Measurements from ENCODE around the gene HNRNPA0.

The HNRNPA0 gene

DNA sequence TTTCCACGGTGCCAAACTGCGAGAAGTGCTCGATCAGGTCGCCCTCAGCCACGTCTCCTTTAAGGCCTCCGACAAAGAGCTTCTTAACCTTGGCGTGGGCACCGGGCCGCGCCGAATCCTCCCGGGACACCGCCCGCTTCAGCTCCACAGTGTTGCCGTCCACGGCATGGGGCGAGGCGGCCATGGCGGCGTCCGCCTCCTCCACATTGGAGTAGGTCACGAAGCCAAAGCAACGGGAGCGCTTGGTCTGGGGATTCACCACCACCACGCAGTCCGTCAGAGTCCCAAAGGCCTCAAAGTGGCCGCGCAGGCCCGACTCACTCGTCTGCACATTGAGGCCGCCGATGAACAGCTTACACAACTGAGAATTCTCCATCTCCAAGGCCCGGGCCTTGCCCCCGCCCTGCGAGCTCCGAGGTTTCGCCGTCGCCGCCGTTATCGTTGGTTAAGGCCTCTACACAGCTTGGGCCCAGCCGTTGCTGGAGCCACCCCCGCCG, 424 bp downstream of the HNRNPA0 start:
- no peak for DNase-seq

DNA sequence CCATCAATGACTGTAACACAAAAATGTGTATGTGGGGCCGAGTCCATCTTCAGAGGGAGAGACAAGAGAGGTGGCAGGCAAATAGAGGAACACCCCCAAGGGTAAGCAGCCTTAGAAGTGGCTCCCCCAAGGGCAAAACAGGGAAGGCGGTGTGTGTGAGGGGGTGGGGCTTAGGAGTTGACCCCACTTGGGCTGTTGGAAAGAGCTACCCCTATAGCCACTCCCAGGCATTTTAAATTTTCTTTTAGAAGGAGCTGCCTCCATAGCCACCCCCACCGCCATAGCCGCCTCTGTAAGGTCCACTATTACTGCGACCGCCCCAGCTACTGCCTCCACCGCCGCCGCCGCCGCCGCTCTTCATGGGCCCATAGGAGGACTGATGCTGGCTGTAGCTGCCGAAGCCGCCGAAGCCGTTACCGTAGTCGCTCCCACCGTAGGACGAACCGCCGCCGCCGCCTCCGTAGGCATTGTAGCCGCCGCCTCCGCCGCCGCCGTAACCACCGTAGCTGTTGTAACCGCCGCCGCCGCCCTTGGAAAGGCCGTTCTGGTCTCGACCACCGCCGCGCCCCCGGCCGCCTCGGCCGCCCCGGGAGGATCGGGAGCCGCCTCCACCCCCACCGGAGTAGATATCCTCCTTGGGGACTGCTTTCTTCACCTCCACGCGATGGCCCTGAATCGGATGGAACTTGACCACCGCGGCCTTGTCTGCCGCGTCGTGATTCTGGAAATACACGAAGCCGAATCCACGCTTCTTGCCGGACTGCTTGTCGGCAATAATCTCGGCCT, 1.1 kb downstream of the HNRNPA0 start:
- DNase-seq: peak; percentile 28

DNA sequence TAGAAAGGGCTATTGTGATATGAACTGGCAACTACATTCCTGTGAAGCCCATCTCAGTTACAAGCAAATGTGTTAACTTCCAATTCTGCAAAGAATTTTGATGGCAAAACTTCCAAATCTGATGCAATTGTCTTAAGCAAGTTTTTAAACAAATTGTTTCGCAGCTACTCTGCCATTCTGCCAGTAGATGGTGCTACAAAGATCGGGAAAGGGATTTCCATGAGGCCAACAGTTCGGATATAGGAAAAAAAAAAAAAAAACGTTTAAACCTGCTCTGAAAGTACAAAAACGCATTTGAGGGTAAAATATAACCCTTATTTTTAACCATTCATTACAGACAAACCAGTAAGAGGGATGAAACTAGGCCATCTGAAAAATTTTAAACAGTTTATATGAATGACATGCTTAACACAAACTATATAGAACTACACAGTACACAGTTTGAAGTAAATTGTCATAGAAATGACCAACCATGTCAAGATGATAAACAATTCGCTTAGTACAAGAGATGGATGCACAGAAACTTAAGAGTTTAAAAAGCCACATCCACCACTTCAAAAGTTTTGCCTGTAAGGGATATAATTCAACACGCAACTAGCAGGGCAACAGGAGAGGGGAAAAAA, 2.2 kb downstream of the HNRNPA0 start:
- no peak for DNase-seq

DNA sequence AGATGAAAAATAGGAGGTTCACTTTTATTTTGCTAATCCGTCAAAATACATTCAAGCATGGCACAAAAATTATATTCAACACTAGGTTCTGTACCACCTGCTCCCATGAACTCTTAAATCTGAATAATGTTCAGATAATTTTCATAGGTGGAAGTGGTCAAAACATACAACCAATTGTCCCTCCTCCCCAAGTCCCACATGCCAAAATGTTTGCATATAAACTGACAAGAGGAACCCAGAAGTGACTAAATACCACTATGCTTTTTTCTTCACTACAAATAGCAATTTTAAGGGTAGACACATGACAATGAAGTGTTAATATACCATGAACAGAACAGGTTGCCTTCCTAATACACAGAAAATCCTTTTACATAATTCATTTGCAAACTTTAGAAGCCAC, 3.7 kb downstream of the HNRNPA0 start:
- no peak for DNase-seq

DNA sequence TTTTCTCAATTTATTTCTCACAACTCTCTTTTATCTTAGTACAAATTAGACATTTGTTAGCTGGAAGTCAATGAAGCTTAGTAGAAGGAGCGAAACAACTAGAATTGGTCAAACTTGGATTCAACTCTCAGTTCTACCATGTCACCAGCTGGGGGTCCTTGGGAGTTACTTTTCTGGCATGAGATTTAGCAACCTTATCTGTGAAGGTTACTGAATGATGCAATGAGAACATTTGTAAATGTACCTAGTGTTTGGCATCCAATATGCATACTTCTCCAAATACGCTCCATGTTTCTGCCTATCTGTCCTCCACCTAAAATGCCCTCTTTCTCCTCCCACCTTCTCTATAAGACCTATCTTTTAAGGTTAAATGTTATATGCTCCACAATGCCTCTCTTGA, 6.3 kb downstream of the HNRNPA0 start:
- DNase-seq: no peak

DNA sequence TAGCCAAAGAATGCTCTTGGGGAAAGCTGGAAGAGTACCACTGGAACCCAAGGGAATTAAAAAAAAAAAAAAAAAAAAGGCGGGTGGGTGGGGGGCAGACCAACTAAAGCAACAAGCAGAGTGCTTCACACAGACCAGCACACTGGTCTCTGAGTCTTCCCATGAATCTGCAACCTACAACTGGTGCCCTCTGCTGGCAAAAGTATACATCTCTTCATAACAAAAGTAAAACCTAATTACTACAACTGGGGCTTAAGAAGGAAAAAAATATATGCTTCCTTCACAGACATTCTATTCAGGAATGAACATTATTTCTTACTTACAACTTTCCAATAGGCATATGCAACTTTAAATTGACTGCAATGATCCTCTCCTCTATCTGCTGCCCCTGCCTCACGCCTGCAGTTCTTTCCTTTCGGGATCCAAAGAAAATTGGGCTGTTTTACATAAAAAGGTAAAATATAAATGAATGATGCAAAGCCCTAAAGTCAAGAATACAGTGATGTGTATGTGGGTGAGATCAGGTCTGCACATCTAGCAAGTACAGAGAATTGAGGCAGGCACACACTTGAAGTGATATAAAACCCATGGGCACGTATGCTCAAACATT, 11.0 kb downstream of the HNRNPA0 start:
- DNase-seq: no peak

DNA sequence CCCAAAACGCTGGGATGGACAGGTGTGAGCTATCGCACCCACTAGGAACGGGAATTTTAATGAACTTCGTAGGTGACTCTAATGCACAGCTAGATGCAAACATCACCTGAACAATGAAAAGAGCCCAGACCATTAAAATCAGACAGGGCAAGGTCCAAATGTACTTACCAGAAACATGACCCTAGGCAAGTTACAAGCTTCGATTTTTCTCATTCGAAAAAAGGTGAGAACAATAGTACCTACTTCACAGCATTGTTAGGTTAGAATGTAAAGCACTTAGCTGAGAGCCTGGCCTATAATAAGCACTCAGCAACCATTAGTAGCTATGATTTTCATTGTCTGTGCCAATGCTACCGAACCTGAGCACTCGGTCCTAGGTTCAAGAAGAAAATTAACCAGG, 12.4 kb downstream of the HNRNPA0 start:
- no peak for DNase-seq

DNA sequence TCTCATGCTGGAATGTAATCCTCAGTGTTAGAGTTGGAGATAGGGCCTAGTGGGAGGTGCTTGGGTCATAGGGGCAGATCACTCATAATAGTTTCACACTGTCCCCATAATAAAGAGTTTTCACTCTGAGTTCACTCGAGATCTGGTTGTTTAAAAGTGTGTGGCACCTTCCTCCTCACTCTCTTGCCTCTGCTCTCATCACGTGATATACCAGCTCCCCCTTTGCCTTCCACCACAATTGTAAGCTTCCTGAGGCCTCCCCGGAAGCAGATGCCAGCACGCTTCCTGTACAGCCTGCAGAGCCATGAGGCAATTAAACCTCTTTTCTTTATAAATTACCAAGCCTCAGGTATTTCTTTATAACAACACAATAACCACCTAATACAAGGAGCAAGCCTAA, 14.4 kb downstream of the HNRNPA0 start:
- DNase-seq: no peak

DNA sequence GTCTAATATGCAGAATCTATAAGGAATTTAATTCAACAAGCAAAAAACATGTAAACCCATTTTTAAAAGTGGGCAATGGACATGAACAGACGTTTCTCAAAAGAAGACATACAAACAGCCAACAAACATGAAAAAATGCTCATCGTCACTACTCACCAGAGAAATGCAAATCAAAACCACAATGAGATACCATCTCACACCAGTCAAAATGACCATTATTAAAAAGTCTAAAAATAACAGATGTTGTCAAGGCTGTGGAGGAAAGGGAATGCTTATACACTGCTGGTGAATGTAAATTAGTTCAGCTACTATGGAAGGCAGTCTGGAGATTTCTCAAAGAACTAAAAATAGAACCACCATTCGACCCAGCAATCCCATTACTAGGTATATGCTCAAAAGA, 15.2 kb downstream of the HNRNPA0 start:
- no peak for DNase-seq

DNA sequence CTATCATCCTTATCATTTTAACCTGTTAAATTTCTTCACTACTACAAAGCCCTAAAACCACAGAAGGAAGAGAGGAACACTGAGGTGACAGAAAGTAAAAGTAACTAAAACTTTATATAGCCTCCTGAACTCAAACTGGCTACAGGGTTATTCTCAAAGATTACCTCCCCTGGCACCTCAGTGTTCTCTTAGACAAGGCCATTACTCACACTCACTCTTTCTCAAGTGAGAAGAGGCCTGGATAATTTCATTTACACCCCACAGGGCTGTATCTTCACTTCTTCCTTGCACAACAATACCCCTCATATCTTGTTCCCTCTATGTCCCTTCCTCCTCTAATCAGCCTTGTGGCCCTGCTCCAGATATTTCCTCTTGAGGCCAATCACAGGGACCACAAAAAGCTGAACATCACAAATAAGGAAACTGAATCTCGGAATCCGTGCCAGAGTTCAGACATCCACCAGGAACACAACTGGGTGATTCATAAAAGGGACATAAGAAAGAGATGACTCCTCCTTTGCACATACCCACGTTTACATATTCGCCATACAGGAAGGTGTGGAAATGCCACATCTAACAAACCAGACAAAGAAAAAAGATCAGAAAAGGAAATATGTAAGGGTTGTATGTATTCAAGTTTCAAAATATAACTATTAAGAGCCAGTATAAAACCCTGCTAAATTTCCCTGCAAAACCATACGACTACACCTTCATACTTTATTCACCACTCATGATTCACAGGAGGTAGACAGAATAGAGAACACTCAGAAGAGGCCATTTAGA, 16.6 kb downstream of the HNRNPA0 start:
- no peak for DNase-seq

DNA sequence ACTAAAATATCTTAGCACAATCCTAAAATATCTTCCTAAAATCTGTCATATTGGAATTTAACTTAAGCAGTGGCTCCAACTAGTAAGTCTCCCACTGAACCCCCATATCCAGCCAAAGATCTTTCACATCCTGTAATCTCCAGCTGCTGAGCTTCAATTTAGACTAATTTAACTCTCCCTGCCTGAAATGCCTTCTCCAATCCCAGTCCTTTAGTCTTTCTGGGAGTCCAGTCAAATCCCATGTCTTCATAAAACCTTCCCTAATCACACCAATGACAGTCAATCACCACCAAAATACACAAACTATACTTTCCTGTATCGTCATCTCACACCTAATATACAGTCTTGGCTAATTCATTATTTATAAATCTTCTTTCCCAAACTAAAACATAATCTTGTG, 17.7 kb downstream of the HNRNPA0 start:
- DNase-seq: no peak

DNA sequence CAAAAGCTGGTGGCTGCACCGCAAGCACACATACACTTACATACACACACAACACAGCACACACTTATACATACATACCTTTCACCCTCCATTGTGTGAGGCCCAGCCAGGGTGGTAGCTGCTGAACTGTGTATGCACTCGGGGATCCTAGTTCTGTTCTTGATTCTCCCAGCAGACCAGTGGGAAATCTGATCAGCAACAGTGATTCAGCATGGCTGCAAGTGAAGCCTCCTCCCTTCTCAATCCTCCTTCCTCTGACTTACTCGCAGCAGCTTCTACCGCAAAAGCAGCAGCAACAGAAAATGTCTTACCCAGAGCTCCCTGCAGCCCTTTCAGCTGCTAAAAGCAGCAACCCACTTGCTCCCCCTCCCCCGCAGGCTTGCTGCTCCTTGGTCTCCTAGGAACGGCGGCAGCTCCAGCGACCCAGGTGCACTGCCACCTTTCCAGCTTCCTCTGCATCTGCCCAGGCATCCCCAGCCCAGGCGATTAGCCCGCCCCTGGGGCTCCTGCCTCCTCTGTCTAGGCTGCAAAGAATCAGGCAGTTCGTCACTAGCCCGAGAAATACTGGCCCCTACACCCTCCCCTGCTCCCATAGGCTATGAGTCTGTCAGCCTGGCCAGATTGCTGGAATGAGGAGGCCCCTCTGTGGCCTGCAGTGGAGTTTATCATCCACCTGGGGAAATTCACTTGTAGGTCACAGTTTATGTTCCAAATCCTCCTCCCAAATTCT, 18.4 kb downstream of the HNRNPA0 start, which contains the start of gene KLHL3:
Gene KLHL3, minus strand, starts transcription at position 535 of the 730 bp plus-strand sequence. Its CDS starts 443 bp downstream, at position 92.
- no peak for DNase-seq

DNA sequence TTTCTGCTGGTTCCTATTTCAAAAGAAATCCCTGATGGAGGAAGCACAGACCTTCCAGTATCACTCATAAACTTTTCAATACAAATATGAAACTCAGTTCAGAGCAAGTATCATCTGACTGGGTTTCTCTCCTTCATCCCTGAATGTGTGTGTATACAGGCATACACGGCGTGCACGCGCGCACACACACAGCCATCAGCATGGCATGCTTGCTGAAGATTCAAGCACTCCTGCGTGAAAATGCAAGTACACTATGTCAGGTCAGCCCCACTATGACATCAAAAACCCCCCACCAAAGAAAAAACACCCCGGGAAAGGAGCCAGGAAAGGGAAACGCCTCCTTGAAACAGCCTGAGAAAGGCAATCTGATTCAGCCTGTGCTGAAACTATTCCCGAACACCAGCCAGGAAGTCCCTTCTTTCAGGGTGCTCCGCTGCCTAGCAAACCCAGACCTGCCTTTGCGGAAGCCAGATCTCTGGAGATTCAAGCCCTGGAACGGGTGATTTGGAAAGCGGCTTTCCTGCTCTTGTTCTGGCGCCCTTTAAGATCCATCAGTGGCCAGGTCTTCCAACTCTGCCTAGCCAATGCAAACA, 19.1 kb downstream of the HNRNPA0 start:
- DNase-seq: no peak

DNA sequence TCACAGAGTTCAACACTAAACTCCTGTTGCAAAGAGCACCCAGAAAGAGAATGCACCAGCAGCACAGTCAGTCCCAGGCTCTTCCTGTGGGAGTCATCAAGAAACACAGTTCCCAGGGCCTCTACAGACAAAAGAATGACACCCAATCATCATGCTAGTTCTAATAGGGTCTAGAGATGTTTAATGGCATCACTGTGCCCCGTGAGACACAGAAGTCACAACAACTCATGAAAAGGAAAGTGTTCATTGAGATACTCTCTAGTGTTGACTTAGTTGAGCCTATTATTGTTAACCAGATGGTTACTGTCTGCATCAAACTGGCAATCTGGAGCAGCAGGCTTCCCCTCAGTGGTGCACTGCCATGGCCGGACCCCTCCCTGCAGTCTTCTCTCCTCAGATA, 19.8 kb downstream of the HNRNPA0 start:
- no peak for DNase-seq

DNA sequence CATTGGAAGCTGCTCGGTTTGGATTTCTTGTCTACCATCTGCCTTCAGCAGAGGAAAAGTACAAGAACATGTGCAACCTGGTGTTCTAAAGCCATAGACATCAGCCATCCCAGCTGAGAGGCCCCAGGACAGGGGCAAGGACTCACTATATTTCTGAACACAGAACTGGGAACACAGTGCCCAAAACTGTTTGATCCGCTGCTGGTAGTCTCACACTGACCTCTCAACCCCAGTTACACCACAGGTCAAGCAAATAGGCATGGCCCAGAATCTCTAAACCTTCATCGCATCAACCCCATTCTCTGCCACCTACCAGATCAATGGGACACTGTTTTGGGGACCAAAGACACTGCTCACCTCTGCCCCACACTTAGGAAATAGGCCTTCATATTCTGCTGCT, 20.2 kb downstream of the HNRNPA0 start:
- DNase-seq: no peak

DNA sequence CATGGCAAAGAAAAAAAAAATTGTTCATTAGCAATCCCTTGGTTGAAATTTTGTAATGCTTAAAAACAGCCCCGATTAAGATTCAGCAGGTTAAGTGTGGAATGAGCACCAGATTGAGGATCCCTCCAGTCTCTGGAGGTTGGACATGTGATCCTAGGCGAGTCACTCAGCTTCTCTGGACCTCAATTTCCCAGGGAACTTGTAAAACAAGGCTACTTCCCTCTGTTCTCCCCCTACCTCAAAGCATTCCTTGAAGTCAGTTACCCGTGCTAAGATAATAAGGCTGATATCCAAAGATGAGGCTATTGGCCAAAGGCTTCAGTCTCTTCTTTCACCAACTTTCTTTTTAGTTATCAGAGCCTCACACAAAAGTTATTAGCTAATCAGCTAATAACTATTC, 21.2 kb downstream of the HNRNPA0 start:
- DNase-seq: no peak

DNA sequence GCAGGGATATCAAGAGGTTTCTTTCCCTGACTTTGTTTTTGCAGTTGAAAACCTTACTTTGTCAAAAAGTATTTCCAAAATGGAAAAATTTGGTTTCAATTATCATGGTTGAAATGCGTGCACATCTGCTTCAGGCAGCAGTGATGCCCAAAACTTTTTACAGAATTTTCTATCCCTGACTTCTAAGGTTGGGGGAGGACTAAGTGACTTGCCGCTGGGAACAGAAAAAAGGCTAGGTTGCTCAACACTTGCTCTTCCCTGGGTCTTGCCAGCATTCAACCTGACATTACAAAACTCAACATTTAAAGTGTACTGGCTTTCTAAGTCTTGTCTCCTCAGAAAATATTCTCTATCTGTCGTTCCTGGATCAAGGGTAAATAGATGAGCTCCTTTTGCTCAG, 23.0 kb downstream of the HNRNPA0 start:
- DNase-seq: no peak

DNA sequence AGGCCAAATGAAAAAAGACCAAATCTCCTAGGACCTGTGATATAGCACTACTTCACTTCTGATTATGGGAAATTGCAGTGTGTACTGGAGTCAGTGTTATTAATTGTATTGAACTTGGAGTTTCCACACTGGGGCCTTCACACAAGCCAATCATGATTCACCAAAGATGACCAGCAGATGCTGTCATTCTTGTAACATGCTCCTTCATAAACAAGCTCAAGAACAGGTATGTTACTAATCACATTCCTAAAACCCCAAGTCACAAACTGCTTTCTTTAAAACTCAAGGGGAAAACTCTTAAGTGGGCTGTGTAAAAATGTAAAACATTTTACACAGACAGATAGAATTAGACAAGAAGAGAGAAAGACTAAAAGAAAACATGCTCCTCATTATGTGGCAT, 23.8 kb downstream of the HNRNPA0 start:
- DNase-seq: no peak

DNA sequence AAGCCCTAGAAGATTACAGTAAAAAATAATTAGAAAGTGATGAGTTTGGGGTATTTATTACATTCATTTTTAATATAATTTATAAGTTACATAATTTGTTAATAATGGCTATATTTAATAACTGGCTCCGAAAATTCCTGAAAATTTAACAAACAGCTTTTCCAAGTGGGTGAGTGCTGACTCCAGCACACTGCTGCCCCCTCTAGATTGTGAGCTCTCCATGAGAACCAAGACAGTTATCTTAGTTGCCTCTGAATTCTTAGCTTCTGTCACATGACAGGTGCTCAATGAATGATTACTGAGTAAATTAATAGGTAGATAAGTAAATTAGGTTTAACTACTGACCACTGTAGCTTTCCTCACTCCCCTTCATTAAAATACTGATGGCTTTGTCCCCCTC, 26.1 kb downstream of the HNRNPA0 start:
- no peak for DNase-seq

DNA sequence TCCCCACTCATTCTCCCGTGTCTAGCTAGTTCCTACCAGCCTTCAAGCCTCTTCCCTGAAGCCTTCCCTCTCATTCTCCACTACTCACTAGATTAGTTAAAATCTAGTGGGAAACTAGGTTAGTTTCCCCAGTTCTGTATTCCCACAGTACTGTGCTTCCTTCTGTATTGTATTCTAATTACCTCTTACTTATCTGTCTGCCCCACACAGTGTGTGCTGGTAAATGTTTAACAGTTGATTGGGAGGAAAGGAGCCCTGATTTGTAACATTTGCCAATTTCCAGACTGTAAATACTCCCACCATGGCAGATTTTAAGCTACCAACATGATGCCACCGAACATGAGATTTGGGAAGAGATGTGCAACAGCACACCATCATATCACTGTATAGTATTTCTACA, 26.5 kb downstream of the HNRNPA0 start:
- DNase-seq: no peak

DNA sequence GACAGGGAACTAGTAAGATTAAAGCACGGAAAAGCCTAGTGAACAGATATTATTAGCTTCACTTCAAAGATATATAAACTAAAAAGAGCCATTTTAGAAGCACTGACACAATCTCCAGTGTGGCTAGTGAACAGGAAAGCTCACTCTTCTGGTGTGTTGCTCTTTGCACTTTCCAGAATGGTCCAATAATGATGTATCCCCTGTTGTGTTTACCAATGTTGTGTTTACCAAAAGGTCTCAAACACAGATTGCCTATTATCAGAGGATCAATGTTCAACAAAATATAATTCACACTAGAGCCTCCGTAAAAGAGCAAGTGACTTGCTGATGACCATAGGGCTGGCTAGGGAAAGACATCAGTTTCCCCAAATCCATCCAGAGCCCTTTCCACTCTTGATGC, 29.9 kb downstream of the HNRNPA0 start:
- DNase-seq: no peak

DNA sequence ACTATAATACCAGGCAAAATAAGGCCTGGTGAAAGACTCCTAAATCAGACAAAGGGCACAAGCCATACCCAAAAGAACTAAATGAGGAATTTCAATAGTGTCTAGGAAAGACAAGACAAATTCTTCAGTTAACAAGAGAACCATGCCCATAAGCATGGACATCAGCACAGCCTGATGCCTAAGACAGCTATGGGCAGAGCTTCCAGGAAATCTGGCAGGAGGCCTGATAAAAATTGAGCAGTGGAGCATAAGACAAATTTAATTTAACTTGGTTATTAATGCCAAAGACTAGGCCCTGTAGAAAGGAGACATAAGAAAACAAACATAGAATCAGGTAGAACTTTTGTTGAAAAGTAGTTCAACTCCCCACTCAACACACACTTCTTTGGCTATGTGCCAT, 35.6 kb downstream of the HNRNPA0 start:
- DNase-seq: no peak
